HG03039 (cell line): ENCODE measurements around the gene ELK3.

Source experiments
- ATAC-seq: cut with Tn5 transposase; IDR thresholded peaks from one replicate; pipeline ENCODE4 v1.9.1; 2021; ENCODE audit warnings: mild to moderate bottlenecking, moderate library complexity; ENCODE audit not compliant: unreplicated experiment

Gene ELK3

GRCh38 chr12:96193725-96194575, at the start of gene ELK3:
Gene ELK3, plus strand, starts transcription at chr12:96194375.
- ATAC-seq = peak; percentile 39

- no peak for ATAC-seq
Measured at GRCh38 chr12:96146747-96147146, 47.4 kb upstream of the ELK3 start.

GRCh38 chr12:96150442-96150841, 43.7 kb upstream of the ELK3 start:
- ATAC-seq = no peak

GRCh38 chr12:96152164-96152563, 42.0 kb upstream of the ELK3 start:
- ATAC-seq = no peak

GRCh38 chr12:96153131-96153725, 40.9 kb upstream of the ELK3 start:
- ATAC-seq = no peak

GRCh38 chr12:96155181-96155580, 39.0 kb upstream of the ELK3 start:
- ATAC-seq = no peak

- no peak for ATAC-seq
Measured at GRCh38 chr12:96155781-96156180, 38.4 kb upstream of the ELK3 start.

- no peak for ATAC-seq
Measured at GRCh38 chr12:96156211-96156610, 38.0 kb upstream of the ELK3 start.

GRCh38 chr12:96157427-96157826, 36.7 kb upstream of the ELK3 start:
- no peak for ATAC-seq

- ATAC-seq = no peak
Measured at GRCh38 chr12:96164951-96165811, 29.0 kb upstream of the ELK3 start.

GRCh38 chr12:96166765-96167164, 27.4 kb upstream of the ELK3 start:
- no peak for ATAC-seq

- no peak for ATAC-seq
Measured at GRCh38 chr12:96167492-96167891, 26.7 kb upstream of the ELK3 start.

GRCh38 chr12:96170328-96170727, 23.8 kb upstream of the ELK3 start:
- no peak for ATAC-seq

- no peak for ATAC-seq
Measured at GRCh38 chr12:96170762-96171161, 23.4 kb upstream of the ELK3 start.

- no peak for ATAC-seq
Measured at GRCh38 chr12:96171905-96172304, 22.3 kb upstream of the ELK3 start.

- no peak for ATAC-seq
Measured at GRCh38 chr12:96172981-96173380, 21.2 kb upstream of the ELK3 start.

GRCh38 chr12:96176575-96176974, 17.6 kb upstream of the ELK3 start:
- ATAC-seq = no peak

GRCh38 chr12:96177013-96177412, 17.2 kb upstream of the ELK3 start:
- no peak for ATAC-seq

GRCh38 chr12:96183734-96184370, 10.3 kb upstream of the ELK3 start:
- no peak for ATAC-seq

GRCh38 chr12:96185914-96186313, 8.3 kb upstream of the ELK3 start:
- ATAC-seq = no peak
